Mononuclear cell (primary cell): Measurements from ENCODE around the gene MSL1. TPM values are rescaled to one million over a fixed set of nuclear protein-coding genes. Genes with fewer than 3 reads are reported as not detected.

Experiments used
- H3K27me3 ChIP-seq: 2 replicates; pipeline ENCODE4 v1.6.0; 2011; ENCODE audit warnings: low read length, control low read depth; ENCODE audit not compliant: insufficient read depth
- H3K4me1 ChIP-seq: 2 replicates; pipeline ENCODE4 v1.5.1; 2011; ENCODE audit warnings: mild to moderate bottlenecking, low read length, control low read depth; ENCODE audit not compliant: insufficient read depth
- H3K4me3 ChIP-seq: 2 replicates; pipeline ENCODE4 v1.5.1; 2011; ENCODE audit warnings: mild to moderate bottlenecking, low read length, moderate library complexity
- H3K9me3 ChIP-seq: 2 replicates; pipeline ENCODE4 v1.5.1; 2011; ENCODE audit warnings: low read depth, mild to moderate bottlenecking, control low read depth, low read length
- total RNA-seq: library from RNA; depleted of rRNA; stranded (reverse); fragments of >200 nt; gene quantifications from one replicate; pipeline ENCODE4 v1.2.3, GENCODE V29; 2012

The MSL1 gene
- total RNA-seq, 1 donor, result 81.1 TPM

DNA sequence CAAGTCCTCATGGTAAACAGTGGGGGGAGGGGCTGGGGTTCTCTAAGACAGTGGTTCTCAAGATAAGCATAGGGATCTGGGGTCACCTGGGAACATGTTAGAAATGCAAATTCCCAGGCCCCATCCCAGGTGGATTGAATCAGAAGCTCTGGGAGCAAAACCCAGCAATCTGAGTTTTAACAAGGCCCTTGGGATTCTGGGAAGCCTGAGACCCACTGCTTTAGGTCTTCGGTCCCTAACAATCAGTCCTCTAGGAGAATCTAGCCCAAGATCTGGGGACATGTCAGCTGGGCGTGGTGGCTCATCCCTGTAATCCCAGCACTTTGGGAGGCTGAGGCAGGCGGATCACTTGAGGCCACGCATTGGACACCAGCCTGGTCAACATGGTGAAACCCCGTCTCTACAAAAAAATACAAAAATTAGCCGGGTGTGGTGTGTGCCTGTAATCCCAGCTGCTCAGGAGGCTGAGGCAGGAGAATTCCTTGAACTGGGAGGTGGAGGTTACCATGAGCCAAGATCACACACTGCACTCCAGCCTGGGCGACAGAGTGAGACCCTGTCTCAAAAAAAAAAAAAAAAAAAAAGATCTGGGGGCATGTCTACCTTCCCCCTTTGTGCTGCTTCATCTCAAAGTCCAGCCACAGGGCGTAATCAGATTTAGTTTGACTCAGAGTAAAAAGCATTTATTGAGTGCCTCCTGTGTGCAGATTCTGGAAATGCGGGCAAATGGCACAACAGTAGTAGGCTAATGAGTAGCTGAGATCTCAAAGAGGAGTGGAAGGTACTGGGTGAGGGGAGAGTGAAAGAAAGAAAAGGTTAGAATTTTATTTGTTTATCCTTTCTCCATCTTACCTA lies 12.6 kb upstream of the MSL1 start:
- Histone ChIP-seq H3K4me3 (no peak overlapping the region), H3K4me1 (peaks cover 94% of the 10 kb centered on the region), H3K27me3 (no peaks in the 10 kb centered on the region), H3K9me3 (no peaks in the 10 kb centered on the region)

GRCh38 chr17:40110026-40110845 lies 11.5 kb upstream of the MSL1 start:
- H3K4me3 ChIP-seq, result no peak overlapping the region
- H3K9me3 ChIP-seq, result no peaks in the 10 kb centered on the region
- H3K27me3 ChIP-seq, result no peaks in the 10 kb centered on the region
- H3K4me1 ChIP-seq, result peaks cover 84% of the 10 kb centered on the region

DNA sequence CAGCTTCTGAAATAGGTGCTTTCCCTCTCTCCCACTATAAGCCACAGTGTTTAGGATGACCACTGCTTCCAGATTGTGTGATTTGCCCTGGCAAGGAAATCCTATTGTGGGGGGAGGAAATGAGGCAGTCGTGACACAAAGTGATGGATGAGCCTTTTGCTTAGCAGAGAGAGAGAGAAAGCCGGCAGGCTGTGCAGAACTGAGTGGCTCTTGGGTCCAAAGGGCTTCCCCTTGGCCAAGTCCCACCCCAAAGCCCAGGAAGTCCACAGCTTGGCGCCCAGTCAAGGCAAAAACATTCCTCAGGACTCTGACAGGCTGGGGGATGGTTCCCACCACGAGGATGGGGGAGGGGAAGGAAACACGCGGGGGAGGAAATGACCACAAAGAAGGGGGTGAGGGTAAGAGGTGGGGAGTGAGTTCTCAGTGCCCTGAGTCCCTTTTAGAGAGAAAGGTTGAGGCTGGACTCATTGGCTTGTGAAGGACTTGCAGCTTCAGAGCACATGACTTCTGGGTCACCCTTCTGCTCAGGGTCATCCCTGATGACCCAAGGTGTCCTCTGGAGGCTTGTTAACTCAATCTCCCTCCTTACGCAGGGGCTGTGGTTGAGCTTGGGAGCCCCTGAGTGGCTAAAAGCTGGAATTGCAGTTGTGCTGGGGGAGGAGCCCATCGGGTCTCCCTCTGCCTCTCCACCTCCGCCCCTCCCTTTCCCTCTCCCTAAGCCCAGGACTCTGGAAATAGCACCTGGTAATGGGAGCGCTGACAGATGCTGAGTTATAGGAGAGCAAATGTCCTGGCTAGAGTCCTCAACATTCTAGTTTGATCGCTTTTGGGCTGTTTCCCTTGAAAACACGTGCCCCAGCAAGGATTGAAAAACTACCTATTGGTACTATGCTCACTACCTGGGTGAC lies 10.3 kb upstream of the MSL1 start:
- H3K9me3 ChIP-seq, result no peaks in the 10 kb centered on the region
- H3K4me3 ChIP-seq, result no peak overlapping the region
- peaks cover 72% of the 10 kb centered on the region for H3K4me1 ChIP-seq
- H3K27me3 ChIP-seq, result no peaks in the 10 kb centered on the region

DNA sequence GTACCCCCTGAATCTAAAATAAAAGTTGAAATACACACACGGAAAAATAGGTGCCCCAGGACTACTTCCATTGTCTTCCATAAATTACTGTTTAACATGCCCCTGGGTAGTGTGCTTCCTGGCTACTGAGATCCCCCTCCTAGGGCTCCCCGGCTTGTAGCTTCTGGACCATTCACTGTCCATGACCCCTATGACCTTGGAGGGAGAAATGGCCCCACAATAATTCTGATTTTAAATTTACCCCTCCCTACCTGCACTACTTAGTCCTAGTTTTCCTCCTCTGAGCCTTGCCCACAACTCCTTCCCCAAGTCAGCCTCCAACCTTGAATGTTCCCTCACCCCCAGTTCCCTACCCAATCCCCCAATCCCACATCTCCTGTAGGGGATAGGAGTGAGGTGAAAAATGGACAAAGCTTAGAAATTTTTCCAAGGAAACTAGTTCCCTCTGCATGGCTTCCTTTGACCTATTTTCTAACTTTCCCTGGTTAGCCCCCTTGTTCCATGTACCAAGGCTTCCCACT lies 9.5 kb upstream of the MSL1 start:
- H3K4me3 ChIP-seq, result no peak overlapping the region

GRCh38 chr17:40112718-40113109 lies 9.1 kb upstream of the MSL1 start:
- H3K4me1 ChIP-seq, result peaks cover 60% of the 10 kb centered on the region
- H3K27me3 ChIP-seq, result no peaks in the 10 kb centered on the region
- no peak overlapping the region for H3K4me3 ChIP-seq
- no peaks in the 10 kb centered on the region for H3K9me3 ChIP-seq

More for the DNA sequence above, 9.5 kb upstream of the MSL1 start:
- H3K4me1 ChIP-seq, result peaks cover 64% of the 10 kb centered on the region
- H3K9me3 ChIP-seq, result no peaks in the 10 kb centered on the region
- no peaks in the 10 kb centered on the region for H3K27me3 ChIP-seq

DNA sequence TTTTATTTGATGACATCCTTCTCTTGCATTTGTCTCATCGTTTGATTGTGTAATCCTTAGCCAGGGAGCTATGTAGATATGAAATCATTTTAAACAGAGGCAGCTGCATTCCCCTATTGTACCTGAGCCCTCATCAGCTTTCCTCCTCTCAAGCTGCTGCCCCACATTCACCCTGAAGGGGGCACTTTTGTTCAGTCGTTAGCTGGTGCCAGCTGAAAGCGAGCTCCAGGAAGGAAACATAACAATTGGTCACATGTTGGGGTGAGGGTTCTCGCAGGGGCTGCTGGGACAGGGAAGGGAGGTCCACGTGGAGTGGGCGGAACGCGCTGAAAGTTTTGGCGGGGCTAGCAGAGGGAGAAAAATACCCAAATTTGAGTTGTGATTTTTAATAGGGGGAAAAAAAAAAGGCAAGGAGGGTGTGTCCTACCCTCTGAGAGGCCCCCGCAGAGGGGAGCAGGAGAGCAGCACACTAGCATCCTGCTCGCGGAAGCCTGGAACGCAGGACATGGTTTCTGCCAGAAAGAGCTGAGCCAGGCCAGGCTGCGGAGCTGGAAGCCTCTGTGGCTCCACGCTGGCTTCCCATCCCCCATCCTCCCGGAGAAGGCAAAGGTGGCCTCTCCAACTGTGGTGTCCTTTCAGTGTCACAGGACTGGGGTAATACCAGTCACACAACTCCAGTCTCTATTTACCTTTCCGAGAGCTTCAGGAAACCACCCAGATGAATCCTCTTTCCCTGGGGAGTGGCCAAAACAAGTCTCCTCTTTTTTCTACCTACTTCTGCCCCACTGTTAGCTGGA lies 8.5 kb upstream of the MSL1 start:
- Histone ChIP-seq H3K4me1 (peaks cover 60% of the 10 kb centered on the region), H3K9me3 (no peaks in the 10 kb centered on the region), H3K27me3 (no peaks in the 10 kb centered on the region), H3K4me3 (peak overlapping the region; percentile 28)

- Histone ChIP-seq H3K4me1 (peaks cover 56% of the 10 kb centered on the region), H3K4me3 (no peak overlapping the region), H3K27me3 (no peaks in the 10 kb centered on the region), H3K9me3 (no peaks in the 10 kb centered on the region)
Observed at GRCh38 chr17:40113907-40114245, 7.9 kb upstream of the MSL1 start.

GRCh38 chr17:40115101-40115436 lies 6.7 kb upstream of the MSL1 start:
- Histone ChIP-seq H3K27me3 (no peaks in the 10 kb centered on the region), H3K9me3 (no peaks in the 10 kb centered on the region), H3K4me1 (peaks cover 46% of the 10 kb centered on the region), H3K4me3 (no peak overlapping the region)

- no peaks in the 10 kb centered on the region for H3K27me3 ChIP-seq
- peak overlapping the region; percentile 75 for H3K4me3 ChIP-seq
- H3K9me3 ChIP-seq, result no peaks in the 10 kb centered on the region
- H3K4me1 ChIP-seq, result peaks cover 40% of the 10 kb centered on the region
Observed at GRCh38 chr17:40122136-40122998, 596 bp downstream of the MSL1 start.

GRCh38 chr17:40122999-40123810 lies 1.4 kb downstream of the MSL1 start:
- peaks cover 34% of the 10 kb centered on the region for H3K4me1 ChIP-seq
- no peaks in the 10 kb centered on the region for H3K27me3 ChIP-seq
- H3K9me3 ChIP-seq, result no peaks in the 10 kb centered on the region
- peak overlapping the region; percentile 75 for H3K4me3 ChIP-seq

- H3K9me3 ChIP-seq, result no peaks in the 10 kb centered on the region
- H3K4me3 ChIP-seq, result peak overlapping the region; percentile 75
- H3K27me3 ChIP-seq, result no peaks in the 10 kb centered on the region
- peaks cover 34% of the 10 kb centered on the region for H3K4me1 ChIP-seq
Observed at GRCh38 chr17:40123811-40124114, 2.0 kb downstream of the MSL1 start.

GRCh38 chr17:40124279-40125141 lies 2.7 kb downstream of the MSL1 start:
- Histone ChIP-seq H3K27me3 (no peaks in the 10 kb centered on the region), H3K4me3 (peak overlapping the region; percentile 75), H3K4me1 (peaks cover 42% of the 10 kb centered on the region), H3K9me3 (no peaks in the 10 kb centered on the region)
